HepG2 (cell line): ENCODE data around the gene BCKDHB. TPM values are rescaled to one million over a fixed set of nuclear protein-coding genes. Genes with fewer than 3 reads are reported as not detected.

ENCODE experiments used
- ATAC-seq: fragments of 200-7000 bp; cut with Tn5 transposase; 3 replicates; pipeline ENCODE4 v1.9.1; 2020; ENCODE audit warnings: mild to moderate bottlenecking, moderate library complexity
- BruUV-seq: library from RNA; stranded (reverse); fragments of 400-500 nt; replicated peaks from 2 replicates; lab custom pipeline; 2021; lab: Mats Ljungman, UMichigan
- CTCF ChIA-PET: fragments of 300-600 bp; formaldehyde crosslinking; extraction: SDS; loops from one replicate; lab custom pipeline; 2021; ENCODE audit warnings: low total read pairs, inconsistent platforms, low intra/inter-chr PET ratio; lab: Yijun Ruan, JAX
- POLR2A ChIA-PET: fragments of 350-600 bp; sonication (Branson Sonifier 250); formaldehyde crosslinking; loops from one replicate; lab custom pipeline; 2020; ENCODE audit warnings: antibody characterized with exemption, inconsistent platforms; lab: Yijun Ruan, JAX
- DNase-seq: peaks from one replicate; pipeline ENCODE4 v3.0.0-alpha.2; 2015; ENCODE audit warnings: low spot score
- FAIRE-seq: peaks from 3 replicates; lab custom pipeline; 2011; peaks lifted over from hg19 to GRCh38; lab: Jason Lieb, UNC
- H2AFZ ChIP-seq: one replicate; pipeline ENCODE4 v1.6.1; 2011; ENCODE audit warnings: low read length, inconsistent platforms
- H3K27ac ChIP-seq: fragments of 300-600 bp; 3 replicates; pipeline ENCODE4 v1.8.0; 2011; ENCODE audit warnings: mixed run types, mild to moderate bottlenecking, mixed read lengths, low read length, inconsistent platforms; ENCODE audit not compliant: insufficient read depth; ENCODE audit errors: extremely low read length
- H3K27me3 ChIP-seq, 2 experiments: fragments of 200-600 bp in 1 of 2; 2 replicates in 1 of 2; 3 replicates in 1 of 2; pipeline versions ENCODE4 v1.6.0 to v1.8.0; 2011; ENCODE audit warnings: low read length in 2 of 2, mild to moderate bottlenecking in 2 of 2, moderate library complexity in 2 of 2, inconsistent platforms in 1 of 2; ENCODE audit not compliant: insufficient read depth in 2 of 2, control insufficient read depth in 1 of 2
- H3K36me3 ChIP-seq, 2 experiments: fragments of 200-600 bp in 1 of 2; replicated peaks in 1 of 2; 2 replicates in 1 of 2; 3 replicates in 1 of 2; pipeline versions ENCODE4 v1.5.1 to v1.8.0; 2011; ENCODE audit warnings: low read length in 2 of 2, inconsistent platforms in 1 of 2; ENCODE audit not compliant: insufficient read depth in 2 of 2, control insufficient read depth in 1 of 2
- H3K4me1 ChIP-seq: 2 replicates; pipeline ENCODE4 v1.5.1; 2012; ENCODE audit warnings: low read length, inconsistent platforms; ENCODE audit not compliant: insufficient read depth
- H3K4me2 ChIP-seq: 2 replicates; pipeline ENCODE4 v1.6.0; 2011; ENCODE audit warnings: low read depth, low read length, inconsistent platforms
- H3K4me3 ChIP-seq, 3 experiments: fragments of 200-600 bp in 1 of 3; sonication (generic), shearing (Covaris generic) in 1 of 3; replicated peaks in 1 of 3; 2 replicates each; pipeline ENCODE4 v1.5.1; 2011 to 2016; ENCODE audit warnings: low read length in 3 of 3, inconsistent platforms in 2 of 3, low read depth in 2 of 3, mild to moderate bottlenecking in 2 of 3, control low read depth in 1 of 3, mixed read lengths in 1 of 3; ENCODE audit not compliant: insufficient read depth in 1 of 3
- H3K79me2 ChIP-seq: one replicate; pipeline ENCODE4 v1.6.1; 2011; ENCODE audit warnings: low read length, inconsistent platforms; ENCODE audit not compliant: insufficient read depth
- H3K9ac ChIP-seq: 2 replicates; pipeline ENCODE4 v1.6.0; 2011; ENCODE audit warnings: mild to moderate bottlenecking, low read depth, low read length, inconsistent platforms; ENCODE audit not compliant: insufficient read depth
- H3K9me3 ChIP-seq: 2 replicates; pipeline ENCODE4 v1.5.1; 2012; ENCODE audit warnings: mild to moderate bottlenecking, low read length
- H4K20me1 ChIP-seq: 2 replicates; pipeline ENCODE4 v1.6.0; 2011; ENCODE audit warnings: inconsistent platforms, mild to moderate bottlenecking, low read length, moderate library complexity; ENCODE audit not compliant: insufficient read depth
- AKNA ChIP-seq: sonication (generic); formaldehyde crosslinking; IDR thresholded peaks from 2 replicates; pipeline ENCODE4 v1.4.0; 2020; ENCODE audit warnings: missing genetic modification reagents, borderline replicate concordance
- BRD4 ChIP-seq: sonication (generic); formaldehyde crosslinking; IDR thresholded peaks from 2 replicates; pipeline ENCODE4 v1.4.0; 2020; ENCODE audit warnings: missing genetic modification reagents
- FOXO1 ChIP-seq: sonication (generic); formaldehyde crosslinking; IDR thresholded peaks from 2 replicates; pipeline ENCODE4 v1.4.0; 2020; ENCODE audit warnings: missing genetic modification reagents
- HNRNPLL ChIP-seq: fragments of 200-400 bp; formaldehyde crosslinking; IDR thresholded peaks from 2 replicates; pipeline ENCODE4 v1.6.1; 2017; ENCODE audit warnings: mild to moderate bottlenecking, low read depth, low read length; ENCODE audit not compliant: poor library complexity, severe bottlenecking
- PRDM15 ChIP-seq: sonication (generic); formaldehyde crosslinking; IDR thresholded peaks from 2 replicates; pipeline ENCODE4 v1.4.0; 2020; ENCODE audit warnings: missing genetic modification reagents
- RARA ChIP-seq: IDR thresholded peaks from 2 replicates; pipeline ENCODE4 v1.6.1; 2016; ENCODE audit warnings: missing genetic modification reagents, missing compliant biosample characterization
- RBAK ChIP-seq: sonication (generic); formaldehyde crosslinking; IDR thresholded peaks from 2 replicates; pipeline ENCODE4 v1.5.1; 2020; ENCODE audit warnings: mild to moderate bottlenecking, missing genetic modification reagents
- RBM39 ChIP-seq: fragments of 200-400 bp; formaldehyde crosslinking; IDR thresholded peaks from one replicate; pipeline ENCODE4 v1.6.1; 2018; ENCODE audit warnings: antibody characterized with exemption, mild to moderate bottlenecking, low read depth, low read length; ENCODE audit not compliant: poor library complexity, severe bottlenecking
- REPIN1 ChIP-seq: sonication (generic); formaldehyde crosslinking; IDR thresholded peaks from 2 replicates; pipeline ENCODE4 v1.8.0; 2022; ENCODE audit warnings: missing genetic modification reagents, low read depth, mild to moderate bottlenecking, borderline replicate concordance
- RFXANK ChIP-seq: IDR thresholded peaks from 2 replicates; pipeline ENCODE4 v1.6.1; 2016
- TOPORS ChIP-seq: sonication (generic); formaldehyde crosslinking; IDR thresholded peaks from 2 replicates; pipeline ENCODE4 v1.8.0; 2023; ENCODE audit warnings: mild to moderate bottlenecking, missing genetic modification reagents
- ZNF761 ChIP-seq: sonication (generic); formaldehyde crosslinking; conservative IDR thresholded peaks from 2 replicates; pipeline ENCODE4 v1.4.0; 2020; ENCODE audit warnings: mild to moderate bottlenecking, missing genetic modification reagents
- ZNF780A ChIP-seq: sonication (generic); formaldehyde crosslinking; IDR thresholded peaks from 2 replicates; pipeline ENCODE4 v1.8.0; 2022; ENCODE audit warnings: mild to moderate bottlenecking, missing genetic modification reagents, moderate library complexity
- WGBS: methylation state at CpG from one replicate; pipeline ENCODE4 v1.1.6; 2017; ENCODE audit warnings: low lambda C conversion rate; 5-methylcytosine and 5-hydroxymethylcytosine counted together
- in situ Hi-C: cut with HindIII; loops from 2 replicates; pipeline ENCODE4 v1.10.0; 2017; ENCODE audit warnings: low pct_unique_long_range_greater_than_20kb; ENCODE audit not compliant: extremely low pct_ligation_motif_present
- intact Hi-C: fragments of 100-400 bp; cut with micrococcal nuclease; formaldehyde crosslinking; loops from one replicate; pipeline ENCODE4 v1.10.0; 2022; ENCODE audit not compliant: unreplicated experiment
- polyA plus RNA-seq, 8 experiments: library from polyadenylated mRNA; depleted of rRNA in 3 of 8; stranded (reverse) in 7 of 8; unstranded in 1 of 8; fragments of >200 nt; fragmentation: Illumina TruSeq in 4 of 8; extraction: Trizol in 4 of 8; gene quantifications; 2 replicates each; pipeline versions ENCODE4 v1.2.1 to v1.2.3, GENCODE V29; 2011 to 2016; ENCODE audit warnings: low read depth in 4 of 8, missing spikeins in 1 of 8, mixed read lengths in 1 of 8; ENCODE audit not compliant: insufficient read depth in 1 of 8
- total RNA-seq, 5 experiments: library from RNA; depleted of rRNA; stranded (reverse); fragments of >200 nt; fragmentation: Illumina TruSeq; extraction: Trizol; gene quantifications; 2 replicates each; pipeline ENCODE4 v1.2.3, GENCODE V29; 2016; ENCODE audit warnings: low read depth in 1 of 5

Gene BCKDHB
- total and polyA plus RNA-seq, 2 of the 13 experiments (the other 11 are each of a cell fraction or from before 2014, with no cell fraction given) = 10.8 to 13.6 TPM

- no peak for TF ChIP-seq AKNA (CRISPR knock-in tag)
- TF ChIP-seq ZNF761 (CRISPR knock-in tag) = no peak
- TF ChIP-seq REPIN1 (CRISPR knock-in tag) = no peak
- TF ChIP-seq RBAK (CRISPR knock-in tag) = no peak
- TF ChIP-seq RFXANK (CRISPR knock-in tag) = no peak
- TF ChIP-seq, all 625 proteins: peak for 0
Measured at GRCh38 chr6:80156221-80156620, 49.8 kb downstream of the BCKDHB start (continued).

- no peaks in the 10 kb centered on the region for H3K4me1 ChIP-seq
- 98% methylated on average over 2 of the region's 2 CpGs for WGBS
- H3K79me2 ChIP-seq = no peaks in the 10 kb centered on the region
- H3K9me3 ChIP-seq = no peaks in the 10 kb centered on the region
- BruUV-seq = no TSS peak
- DNase-seq (no peak), FAIRE-seq (no peak), ATAC-seq (no peak)
- no peak overlapping the region for H3K9ac ChIP-seq
- H3K4me2 ChIP-seq = no peak overlapping the region
- no peak overlapping the region for H3K27ac ChIP-seq
- POLR2A ChIA-PET = no interaction called here
- H3K27me3 ChIP-seq = no peaks in the 10 kb centered on the region
- H4K20me1 ChIP-seq = no peaks in the 10 kb centered on the region
- in situ Hi-C loops (no loop called here), intact Hi-C loops (no loop called here)
- H2AFZ ChIP-seq = no peak overlapping the region
- H3K4me3 ChIP-seq = no peak overlapping the region
- no peaks in the 10 kb centered on the region for H3K36me3 ChIP-seq
- CTCF ChIA-PET = no interaction called here
- no peak for TF ChIP-seq HNRNPLL
- no peak for TF ChIP-seq RBM39
- TF ChIP-seq ZNF780A = no peak
- no peak for TF ChIP-seq FOXO1 (CRISPR knock-in tag)
- no peak for TF ChIP-seq RARA (CRISPR knock-in tag)
- no peak for TF ChIP-seq TOPORS (CRISPR knock-in tag)
- no peak for TF ChIP-seq BRD4
- TF ChIP-seq PRDM15 = no peak
Measured at GRCh38 chr6:80158478-80158989, 52.1 kb downstream of the BCKDHB start.
